Measurements from ENCODE around the gene CEP83.

GRCh38 chr12:94263905-94264561 is 195.6 kb downstream of the CEP83 start:
- TF ChIP-seq GATA3 (IDR thresholded peaks at IDR 0.05; ENCODE audit: low read depth, low read length) = no peak
- TF ChIP-seq GATA2 (IDR thresholded peaks at IDR 0.05; ENCODE audit: low read depth, low read length) = no peak
